ENCODE results near the gene NARS2. TPM values are rescaled to one million over a fixed set of nuclear protein-coding genes. Genes with fewer than 3 reads are reported as not detected.

The NARS2 gene
- total and polyA plus RNA-seq, 2 donors (not counting 1 experiment from before 2014, with no cell fraction given): 9.7 to 14.6 TPM

DNA sequence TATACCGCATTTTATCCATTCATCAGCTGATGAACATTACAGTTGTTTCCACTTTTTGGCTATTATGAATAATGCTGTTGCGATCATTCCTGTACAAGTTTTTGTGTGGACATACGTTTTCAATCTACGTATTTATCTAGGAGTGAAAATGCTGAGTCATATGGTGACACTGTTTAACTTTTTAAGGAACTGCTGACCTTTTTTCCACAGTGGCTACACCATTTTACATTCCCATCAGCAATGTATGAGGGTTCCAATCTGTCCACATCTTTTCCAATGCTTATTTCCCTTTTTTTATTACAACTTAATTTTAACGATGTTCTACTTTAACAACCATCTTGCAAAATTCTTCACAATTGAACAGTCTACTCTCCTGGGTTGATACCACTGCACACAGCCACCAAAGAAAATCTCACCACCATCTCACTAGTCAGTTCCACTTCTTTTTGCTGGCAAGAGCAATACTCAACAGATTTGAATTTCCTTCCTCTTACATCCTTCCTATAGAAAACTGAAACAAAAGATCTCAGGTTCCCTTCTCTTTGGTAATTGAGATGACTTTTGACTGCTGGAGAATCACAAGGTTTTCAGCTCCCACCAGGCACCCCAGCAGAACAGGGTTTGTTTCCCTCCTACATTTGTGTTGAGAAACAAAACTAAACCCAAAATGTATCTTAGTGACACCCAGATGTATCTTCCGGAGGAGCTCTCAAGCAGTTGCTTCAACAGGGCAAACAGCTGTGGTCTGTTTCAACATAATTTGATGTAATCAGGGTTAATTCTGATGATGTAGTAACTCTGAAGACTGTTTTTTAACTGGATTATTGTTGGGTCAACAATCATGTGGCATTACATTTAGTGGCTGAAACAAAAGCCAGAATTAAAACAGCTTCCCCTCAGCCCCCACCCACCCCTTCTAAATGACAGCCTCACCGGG lies 150.1 kb downstream of the NARS2 start:
- ChIA-PET POLR2A (interaction anchor here (0.6 to 1.2 kb wide), 2 partner anchors 12 to 641 kb away, joined by 3 read pairs; no protein-coding TSS in a partner anchor), CTCF (interaction anchor here (0.6 to 3.0 kb wide), 6 partner anchors 9 to 196 kb away, joined by 3 to 16 read pairs (median 4); no protein-coding TSS in a partner anchor)
- intact Hi-C loops (cut with micrococcal nuclease): loop anchor here (10.0 kb wide), 1 partner anchor 600 kb away; the partner anchor contains the start of genes AAMDC and RSF1
- H3K79me2 ChIP-seq (ENCODE audit: control insufficient read depth, insufficient read depth, low read length): peaks cover 3% of the 10 kb centered on the region
- H3K9me3 ChIP-seq (ENCODE audit: control extremely low read depth in 1 of 3, control insufficient read depth in 2 of 3, insufficient read depth in 1 of 3, low read length in 2 of 3): no peaks in the 10 kb centered on the region
- H3K27ac ChIP-seq (ENCODE audit: low read length in 2 of 2): peak overlapping the region; percentile 52 to 79
- H3K9ac ChIP-seq (ENCODE audit: low read length): peak overlapping the region; percentile 47
- peaks cover 60 to 64% of the 10 kb centered on the region in 2 donors for H3K4me1 ChIP-seq (ENCODE audit: control insufficient read depth in 2 of 2, insufficient read depth in 2 of 2, low read length in 2 of 2)
- H3K27me3 ChIP-seq (replicated peaks in 1 of 4; ENCODE audit: control extremely low read depth in 1 of 4, control insufficient read depth in 3 of 4, insufficient read depth in 4 of 4, low read length in 3 of 4): no peaks in the 10 kb centered on the region
- peak overlapping the region in 2 of 5 experiments; percentile 22 to 34 for H3K4me3 ChIP-seq (ENCODE audit: control extremely low read depth in 1 of 5, extremely low read depth in 1 of 5, insufficient read depth in 1 of 5, low read depth in 2 of 5, low read length in 4 of 5)
- TF ChIP-seq CTCF (IDR thresholded peaks at IDR 0.05) (no peak), EZH2 (IDR thresholded peaks at IDR 0.05; ENCODE audit: borderline replicate concordance, insufficient read depth, low read depth, low read length, poor library complexity, severe bottlenecking) (no peak)
- H4K20me1 ChIP-seq (ENCODE audit: control insufficient read depth, insufficient read depth, low read length, poor library complexity, severe bottlenecking): no peaks in the 10 kb centered on the region
- H3K4me3 Mint-ChIP-seq: peak overlapping the region; percentile 80
- peaks cover 75% of the 10 kb centered on the region for H3K4me1 Mint-ChIP-seq
- DNase-seq (peak; percentile 71), ATAC-seq (ENCODE audit: low read depth) (peak; percentile 13)
- H3K27me3 Mint-ChIP-seq: no peaks in the 10 kb centered on the region
- H3K4me2 ChIP-seq (replicated peaks; ENCODE audit: low read depth, low read length, poor library complexity, severe bottlenecking): peak overlapping the region; percentile 61
- peak overlapping the region; percentile 44 for H2AFZ ChIP-seq (ENCODE audit: insufficient read depth, low read depth, low read length, poor library complexity, severe bottlenecking)
- 25% methylated on average over 3 of the region's 7 CpGs for WGBS (ENCODE audit: insufficient coverage)
- H3K27ac Mint-ChIP-seq: peak overlapping the region; percentile 94
- no peaks in the 10 kb centered on the region for H3K9me3 Mint-ChIP-seq (ENCODE audit: insufficient read depth)
- H3K36me3 ChIP-seq (replicated peaks in 1 of 2; ENCODE audit: control extremely low read depth in 1 of 2, control insufficient read depth in 1 of 2, extremely low read depth in 1 of 2, insufficient read depth in 2 of 2, low read length in 1 of 2): no peaks in the 10 kb centered on the region

Measured in B cell (primary cell).